HFF-Myc (cell line): ENCODE data around the gene ELAVL4.

Experiments used
- DNase-seq: peaks from one replicate; pipeline ENCODE4 v3.0.0-alpha.2; 2011; ENCODE audit warnings: low read depth; ENCODE audit errors: extremely low read depth
- H3K4me3 ChIP-seq: replicated peaks from 2 replicates; pipeline ENCODE4 v1.5.1; 2011; ENCODE audit warnings: low read depth, mild to moderate bottlenecking, control low read depth, low read length
- CTCF ChIP-seq: IDR thresholded peaks from 2 replicates; pipeline ENCODE4 v1.5.1; 2012; ENCODE audit warnings: mild to moderate bottlenecking, low read depth, low read length, control low read depth; ENCODE audit errors: missing control alignments

Gene ELAVL4

GRCh38 chr1:50103615-50104081 lies 5.1 kb upstream of the ELAVL4 start:
- TF ChIP-seq CTCF = no peak
- no peak overlapping the region for H3K4me3 ChIP-seq
- no peak for DNase-seq

GRCh38 chr1:50105433-50105832 lies 3.3 kb upstream of the ELAVL4 start:
- DNase-seq = no peak
- H3K4me3 ChIP-seq = no peak overlapping the region
- no peak for TF ChIP-seq CTCF

GRCh38 chr1:50106095-50106761 lies 2.5 kb upstream of the ELAVL4 start:
- no peak overlapping the region for H3K4me3 ChIP-seq
- DNase-seq = no peak
- no peak for TF ChIP-seq CTCF

GRCh38 chr1:50109116-50109515 lies 396 bp downstream of the ELAVL4 start:
- TF ChIP-seq CTCF = no peak
- no peak for DNase-seq
- no peak overlapping the region for H3K4me3 ChIP-seq

GRCh38 chr1:50109647-50110075 lies 941 bp downstream of the ELAVL4 start:
- no peak overlapping the region for H3K4me3 ChIP-seq
- no peak for TF ChIP-seq CTCF
- DNase-seq = no peak

- DNase-seq = no peak
- H3K4me3 ChIP-seq = no peak overlapping the region
- no peak for TF ChIP-seq CTCF
Observed at GRCh38 chr1:50110151-50110550, 1.4 kb downstream of the ELAVL4 start.

GRCh38 chr1:50110656-50111055 lies 1.9 kb downstream of the ELAVL4 start:
- no peak for TF ChIP-seq CTCF
- no peak overlapping the region for H3K4me3 ChIP-seq
- DNase-seq = no peak
